Forelimb muscle (tissue), 1 donor: Measurements from ENCODE around the gene KIAA0319L. TPM values are rescaled to one million over a fixed set of nuclear protein-coding genes. Genes with fewer than 3 reads are reported as not detected.

Experiments
- DNase-seq: peaks from one replicate; pipeline ENCODE4 v3.0.0-alpha.2; 2013; ENCODE audit warnings: low read depth
- polyA plus RNA-seq: library from polyadenylated mRNA; unstranded; fragments of 120-200 nt; gene quantifications from one replicate; pipeline ENCODE4 v1.2.1, GENCODE V29; 2013; ENCODE audit not compliant: insufficient read length

The KIAA0319L gene
- polyA plus RNA-seq, 1 donor: 35.6 TPM

GRCh38 chr1:35447278-35447677 lies 109.9 kb downstream of the KIAA0319L start:
- DNase-seq: no peak

GRCh38 chr1:35444519-35444774 lies 112.8 kb downstream of the KIAA0319L start:
- no peak for DNase-seq

GRCh38 chr1:35443768-35444518 lies 113.3 kb downstream of the KIAA0319L start:
- DNase-seq: no peak

- DNase-seq: no peak
These were observed 114.5 kb downstream of the KIAA0319L start for GRCh38 chr1:35442734-35443133.

- no peak for DNase-seq
These were observed 115.2 kb downstream of the KIAA0319L start for GRCh38 chr1:35441926-35442579.

- DNase-seq: no peak
These were observed 117.6 kb downstream of the KIAA0319L start for GRCh38 chr1:35439626-35440025.

- DNase-seq: no peak
These were observed 120.0 kb downstream of the KIAA0319L start for GRCh38 chr1:35437200-35437599.

GRCh38 chr1:35436078-35436477 lies 121.1 kb downstream of the KIAA0319L start:
- no peak for DNase-seq

GRCh38 chr1:35434703-35435102 lies 122.5 kb downstream of the KIAA0319L start:
- no peak for DNase-seq

- DNase-seq: no peak
These were observed 123.5 kb downstream of the KIAA0319L start for GRCh38 chr1:35433714-35434113.

GRCh38 chr1:35432231-35432630 lies 125.0 kb downstream of the KIAA0319L start:
- DNase-seq: no peak

- no peak for DNase-seq
These were observed 126.0 kb downstream of the KIAA0319L start for GRCh38 chr1:35431173-35431599.

- no peak for DNase-seq
These were observed 126.4 kb downstream of the KIAA0319L start for GRCh38 chr1:35430762-35431161.

- DNase-seq: no peak
These were observed 128.8 kb downstream of the KIAA0319L start for GRCh38 chr1:35428360-35428759.

GRCh38 chr1:35426097-35426586 lies 131.1 kb downstream of the KIAA0319L start:
- no peak for DNase-seq

GRCh38 chr1:35408925-35409324 lies 148.3 kb downstream of the KIAA0319L start:
- no peak for DNase-seq

GRCh38 chr1:35407743-35408142 lies 149.5 kb downstream of the KIAA0319L start:
- DNase-seq: no peak

GRCh38 chr1:35406103-35406502 lies 151.1 kb downstream of the KIAA0319L start:
- DNase-seq: no peak

- no peak for DNase-seq
These were observed 156.2 kb downstream of the KIAA0319L start for GRCh38 chr1:35401049-35401448.

GRCh38 chr1:35398739-35399138 lies 158.5 kb downstream of the KIAA0319L start:
- no peak for DNase-seq

GRCh38 chr1:35394386-35394785 lies 162.8 kb downstream of the KIAA0319L start:
- no peak for DNase-seq

- DNase-seq: no peak
These were observed 166.4 kb downstream of the KIAA0319L start for GRCh38 chr1:35390600-35391494.
